Spleen (tissue), 7 donors: ENCODE data around the gene LGALS7.

Source experiments
- CTCF ChIP-seq, 11 experiments: fragments of 200-600 bp in 7 of 11; fragments of 450-650 bp in 4 of 11; sonication (generic) in 4 of 11; IDR thresholded peaks in 8 of 11; conservative IDR thresholded peaks in 3 of 11; 1 replicate in 7 of 11; 2 replicates in 4 of 11; pipeline versions ENCODE4 v1.4.0 to v1.8.0; 2016 to 2021; ENCODE audit warnings: antibody characterized with exemption in 11 of 11, inconsistent platforms in 4 of 11, mild to moderate bottlenecking in 1 of 11
- POLR2A ChIP-seq, 3 donors: fragments of 450-650 bp; IDR thresholded peaks; one replicate each; pipeline ENCODE4 v1.5.1; 2017; ENCODE audit warnings: antibody characterized with exemption in 3 of 3, mild to moderate bottlenecking in 1 of 3
- donor health status: DM: no; HTN: no; CAD: no; lungs with moderate emphysema.
- donor health status: DM: no; HTN: no; CAD: no.
- donor health status: DM: no; HTN: no; CAD: no.

GRCh38 chr19:38727306-38727867, 45.9 kb downstream of the LGALS7 start:
- no peak for TF ChIP-seq CTCF (IDR thresholded peaks at IDR 0.05 in 8 of 11, conservative IDR thresholded peaks at IDR 0.05 in 3 of 11)
- TF ChIP-seq POLR2A (IDR thresholded peaks at IDR 0.05): no peak
